Measurements from ENCODE around the gene MERTK.

- TF ChIP-seq CTCF (IDR thresholded peaks at IDR 0.05) (no peak), EZH2 (IDR thresholded peaks at IDR 0.05; ENCODE audit: borderline replicate concordance, insufficient read depth, low read depth, low read length, poor library complexity, severe bottlenecking) (no peak)
These were observed 92.0 kb downstream of the MERTK start for GRCh38 chr2:111990375-111990774.
